NCI-H1436 (cell line): ENCODE data around the gene SUB1.
A peak's percentile ranks its signal among the peaks of the same experiment; 100 is the strongest.
"Not testable (repeated sequence)": the region's sequence is repeated elsewhere in the genome, so short reads cannot be mapped to it uniquely, and the experiment has no call there.

Experiments
- DNase-seq: peaks from one replicate; lab custom pipeline; 2025; lab: John Stamatoyannopoulos, UW

Gene SUB1

DNA sequence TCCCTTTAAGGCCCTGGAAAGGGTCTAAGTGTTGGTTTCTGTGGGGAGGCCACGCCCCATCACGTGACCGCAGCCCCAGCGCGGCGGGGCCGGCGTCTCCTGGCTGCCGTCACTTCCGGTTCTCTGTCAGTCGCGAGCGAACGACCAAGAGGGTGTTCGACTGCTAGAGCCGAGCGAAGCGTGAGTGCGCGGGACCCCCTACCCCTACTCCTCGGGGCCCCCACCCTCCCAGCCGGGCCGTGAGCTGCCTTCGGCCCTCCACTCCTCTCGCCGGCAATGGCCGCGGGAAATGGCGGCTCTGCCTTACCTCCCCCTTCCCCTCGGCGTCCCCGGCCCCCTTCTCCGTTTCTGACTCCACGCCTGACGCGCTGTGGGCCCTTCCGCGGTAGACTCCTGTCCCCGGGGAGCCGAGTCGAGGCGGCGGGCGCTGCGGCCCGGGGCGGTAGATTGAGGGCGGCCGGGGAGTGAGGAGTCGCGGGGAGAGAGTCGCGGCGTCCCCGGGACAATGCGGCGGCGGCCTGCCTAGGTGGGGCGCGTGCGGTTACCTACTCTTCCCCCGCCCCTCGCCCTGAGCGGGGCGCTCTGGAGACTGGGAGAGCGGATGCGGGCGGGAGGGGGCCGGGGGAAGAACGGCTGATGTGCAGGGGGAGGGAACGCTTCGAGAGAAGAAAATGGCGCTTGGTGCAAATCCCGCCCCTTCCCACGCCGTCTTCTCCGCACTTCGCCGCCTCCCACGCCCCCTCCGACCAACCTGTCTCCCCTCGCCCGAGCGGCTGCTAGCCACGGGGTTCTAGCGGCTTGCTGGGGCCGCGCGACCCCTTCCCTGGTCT lies at the start of gene SUB1:
Gene SUB1, plus strand, starts transcription at position 112 of the 830 bp plus-strand sequence. CDS start 2,956 bp downstream, outside the sequence.
- DNase-seq: peak; percentile 91

GRCh38 chr5:32536246-32536645 lies 49.1 kb upstream of the SUB1 start:
- DNase-seq: no peak

DNA sequence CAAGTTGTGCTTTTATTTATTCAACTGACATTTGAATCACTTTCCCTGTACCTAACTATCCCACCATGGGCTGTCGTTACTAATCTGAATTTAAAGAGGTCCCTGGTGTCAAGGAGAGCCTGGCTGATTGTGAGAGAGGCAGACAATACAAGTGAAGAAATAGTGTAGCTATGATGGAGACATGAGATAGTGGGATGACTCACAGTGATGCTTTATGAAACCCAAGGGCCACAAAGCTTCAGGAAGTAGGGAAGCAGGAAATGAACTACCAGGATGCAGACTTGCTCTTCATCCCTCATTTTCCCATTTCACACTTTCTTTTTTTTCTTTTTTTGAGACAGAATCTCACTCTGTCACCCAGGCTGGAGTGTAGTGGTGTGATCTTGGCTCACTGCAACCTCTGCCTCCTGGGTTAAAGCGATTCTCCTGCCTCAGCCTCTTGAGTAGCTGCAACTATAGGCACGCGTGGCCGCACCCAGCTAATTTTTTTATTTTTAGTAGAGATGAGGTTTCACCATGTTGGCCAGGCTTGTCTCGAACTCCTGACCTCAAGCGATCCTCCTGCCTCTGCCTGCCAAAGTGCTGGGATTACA lies 47.8 kb upstream of the SUB1 start:
- not testable (repeated sequence) for DNase-seq

DNA sequence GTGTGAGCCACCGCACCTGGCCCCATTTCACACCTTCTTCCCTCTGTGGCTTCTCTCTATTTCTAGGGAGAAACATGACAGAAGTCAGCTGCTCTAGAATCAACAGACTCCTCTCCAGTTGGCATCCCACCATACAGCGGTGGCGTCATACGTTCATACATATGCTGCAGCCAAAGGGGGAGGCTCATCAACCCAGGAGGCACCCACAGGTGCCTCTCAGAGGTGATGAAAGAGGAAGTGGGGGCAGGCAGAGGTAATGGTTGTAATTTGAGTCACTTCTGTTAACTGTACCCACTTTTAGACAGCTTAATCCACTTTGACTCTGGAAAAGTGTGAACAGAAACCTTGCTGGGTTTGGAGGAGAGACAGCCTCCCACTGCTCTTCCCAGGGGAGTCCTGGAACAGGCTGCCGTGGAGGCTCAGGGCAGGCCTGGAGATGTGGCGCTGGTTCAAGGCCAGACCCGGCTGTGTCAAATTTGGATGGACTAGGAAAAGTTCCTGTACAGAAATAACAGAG lies 47.3 kb upstream of the SUB1 start:
- peak; percentile 17 for DNase-seq

- DNase-seq: no peak
Measured at GRCh38 chr5:32539981-32540845, 45.1 kb upstream of the SUB1 start.

GRCh38 chr5:32541241-32541640 lies 44.1 kb upstream of the SUB1 start:
- DNase-seq: no peak

GRCh38 chr5:32542216-32543059 lies 42.9 kb upstream of the SUB1 start:
- DNase-seq: no peak

DNA sequence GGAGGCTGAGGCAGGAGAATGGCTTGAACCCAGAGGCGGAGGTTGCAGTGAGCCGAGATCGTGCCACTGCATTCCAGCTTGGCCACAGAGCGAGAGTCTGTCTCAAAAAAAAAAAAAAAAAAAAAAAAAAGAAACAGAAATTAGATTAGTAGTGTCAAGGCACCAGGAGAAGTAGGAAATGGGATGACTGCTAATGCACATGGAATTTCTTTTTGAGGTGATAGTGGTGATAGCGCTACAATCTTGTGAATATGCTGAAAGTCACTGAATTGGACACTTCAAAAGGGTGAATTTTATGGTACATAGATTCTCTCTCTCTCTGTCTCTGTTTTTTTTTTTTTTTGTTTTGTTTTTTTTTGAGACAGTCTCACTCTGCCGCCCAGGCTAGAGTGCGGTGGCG lies 42.1 kb upstream of the SUB1 start:
- no peak for DNase-seq

GRCh38 chr5:32545102-32545800 lies 40.1 kb upstream of the SUB1 start:
- no peak for DNase-seq

DNA sequence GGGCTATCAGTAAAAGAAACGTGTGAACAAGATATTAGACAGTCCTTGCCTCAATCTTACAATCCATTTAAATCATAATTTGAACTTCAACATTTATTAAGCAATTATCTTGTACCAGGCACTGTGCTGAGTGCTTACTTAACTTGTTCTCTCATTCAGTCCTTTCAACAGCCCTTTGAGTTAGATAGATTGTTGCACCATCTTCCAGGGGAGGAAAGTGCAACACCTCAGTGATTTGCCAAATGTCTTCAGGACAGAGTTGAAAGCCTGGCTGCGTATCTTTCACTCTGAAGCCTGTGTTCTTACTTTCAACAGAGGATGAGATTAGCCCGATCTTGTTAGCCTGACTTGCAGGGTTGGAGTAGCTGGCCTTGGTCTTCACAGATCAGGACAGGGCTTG lies 34.2 kb upstream of the SUB1 start:
- DNase-seq: no peak

GRCh38 chr5:32551865-32552264 lies 33.5 kb upstream of the SUB1 start:
- DNase-seq: peak; percentile 4

- not testable (repeated sequence) for DNase-seq
Measured at GRCh38 chr5:32552491-32552890, 32.9 kb upstream of the SUB1 start.

DNA sequence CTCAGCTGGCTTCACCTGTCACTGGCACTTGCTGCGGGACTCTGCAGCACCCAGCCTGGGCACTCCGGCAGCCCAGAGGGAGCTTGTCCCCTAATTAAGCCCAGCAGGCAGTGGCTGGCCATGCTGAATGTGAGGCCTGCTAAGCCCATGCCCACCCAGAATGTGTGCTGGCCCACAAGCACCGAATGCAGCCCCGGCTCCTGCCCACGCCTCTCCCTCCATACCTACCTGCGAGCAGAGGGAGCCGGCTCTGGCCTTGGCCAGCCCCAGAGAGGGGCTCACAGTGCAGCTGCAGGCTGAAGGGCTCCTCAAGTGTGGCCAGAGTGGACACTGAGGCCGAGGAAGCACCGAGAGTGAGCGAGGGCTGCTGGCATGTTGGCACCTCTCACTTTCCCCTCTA lies 32.4 kb upstream of the SUB1 start:
- no peak for DNase-seq

GRCh38 chr5:32554181-32554780 lies 31.1 kb upstream of the SUB1 start:
- DNase-seq: not testable (repeated sequence)

DNA sequence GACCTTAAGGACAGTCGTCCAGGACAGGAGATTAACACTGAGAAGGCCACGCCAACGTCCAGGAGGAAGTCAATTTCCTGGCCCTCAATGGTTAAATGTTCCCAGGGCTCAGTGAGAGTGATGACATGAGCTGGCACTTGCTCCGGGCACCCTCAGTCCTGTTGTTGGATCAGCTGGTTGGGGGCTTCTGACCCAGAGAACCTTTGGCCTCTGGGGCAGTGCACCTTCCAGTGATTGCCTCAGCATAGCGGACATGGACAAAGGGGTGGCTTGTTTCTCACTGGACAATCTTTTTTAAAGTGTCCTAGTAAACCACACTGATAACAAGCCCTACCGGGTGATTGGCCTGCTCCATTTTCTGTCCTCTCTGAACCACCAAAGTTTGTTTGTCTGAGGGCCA lies 28.8 kb upstream of the SUB1 start:
- not testable (repeated sequence) for DNase-seq

- DNase-seq: no peak
Measured at GRCh38 chr5:32559411-32559810, 25.9 kb upstream of the SUB1 start.

GRCh38 chr5:32559921-32560320 lies 25.4 kb upstream of the SUB1 start:
- no peak for DNase-seq

- DNase-seq: no peak
Measured at GRCh38 chr5:32562056-32562455, 23.3 kb upstream of the SUB1 start.

GRCh38 chr5:32562843-32563242 lies 22.5 kb upstream of the SUB1 start:
- no peak for DNase-seq

DNA sequence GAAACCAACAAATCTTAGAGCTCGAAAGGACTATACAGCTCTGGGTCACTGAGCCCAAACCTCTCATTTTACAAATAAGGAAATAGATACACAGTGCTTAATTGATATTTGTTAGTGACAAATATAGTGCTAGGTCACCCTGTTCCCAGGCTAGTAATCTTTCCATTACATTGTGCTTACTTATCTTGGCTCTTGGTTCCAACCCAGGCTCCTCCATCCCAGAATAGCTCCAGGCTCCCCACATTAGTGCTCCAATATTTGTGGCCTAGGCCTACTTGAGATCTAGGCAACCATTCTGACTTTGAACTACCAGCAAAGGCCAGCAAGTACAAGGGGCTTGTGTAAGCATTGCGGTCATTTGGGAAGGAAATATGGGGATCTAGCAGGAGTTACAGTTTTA lies 21.7 kb upstream of the SUB1 start:
- no peak for DNase-seq
